ENCODE data around the gene AGPAT4.

DNA sequence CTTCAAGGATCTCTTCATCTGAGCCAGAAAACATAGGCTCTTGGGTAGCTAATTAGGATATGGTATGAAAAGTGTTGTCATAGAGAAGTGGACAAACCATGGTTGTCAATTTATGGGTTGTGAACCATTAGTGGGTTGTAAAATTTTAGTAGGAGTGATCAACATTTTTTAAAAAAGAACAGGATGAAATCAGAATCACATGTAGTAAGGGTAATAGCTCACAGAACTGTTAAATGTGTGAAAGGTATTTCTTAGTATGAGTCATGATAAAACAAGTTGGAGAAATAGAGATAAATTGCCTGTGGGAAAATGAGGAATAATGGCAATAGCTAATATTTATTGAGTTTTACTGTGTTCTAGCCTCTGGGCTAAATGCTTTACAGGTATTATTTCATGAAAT, 168.9 kb downstream of the AGPAT4 start:
- TF ChIP-seq, protein P1, sequence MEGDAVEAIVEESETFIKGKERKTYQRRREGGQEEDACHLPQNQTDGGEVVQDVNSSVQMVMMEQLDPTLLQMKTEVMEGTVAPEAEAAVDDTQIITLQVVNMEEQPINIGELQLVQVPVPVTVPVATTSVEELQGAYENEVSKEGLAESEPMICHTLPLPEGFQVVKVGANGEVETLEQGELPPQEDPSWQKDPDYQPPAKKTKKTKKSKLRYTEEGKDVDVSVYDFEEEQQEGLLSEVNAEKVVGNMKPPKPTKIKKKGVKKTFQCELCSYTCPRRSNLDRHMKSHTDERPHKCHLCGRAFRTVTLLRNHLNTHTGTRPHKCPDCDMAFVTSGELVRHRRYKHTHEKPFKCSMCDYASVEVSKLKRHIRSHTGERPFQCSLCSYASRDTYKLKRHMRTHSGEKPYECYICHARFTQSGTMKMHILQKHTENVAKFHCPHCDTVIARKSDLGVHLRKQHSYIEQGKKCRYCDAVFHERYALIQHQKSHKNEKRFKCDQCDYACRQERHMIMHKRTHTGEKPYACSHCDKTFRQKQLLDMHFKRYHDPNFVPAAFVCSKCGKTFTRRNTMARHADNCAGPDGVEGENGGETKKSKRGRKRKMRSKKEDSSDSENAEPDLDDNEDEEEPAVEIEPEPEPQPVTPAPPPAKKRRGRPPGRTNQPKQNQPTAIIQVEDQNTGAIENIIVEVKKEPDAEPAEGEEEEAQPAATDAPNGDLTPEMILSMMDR (conservative IDR thresholded peaks at IDR 0.05; ENCODE audit: low read depth, low read length), result no peak
- TF ChIP-seq POLR2A (IDR thresholded peaks at IDR 0.05; ENCODE audit: low read depth, low read length) (no peak), MAZ (IDR thresholded peaks at IDR 0.05; ENCODE audit: borderline replicate concordance, low read depth, low read length) (no peak), RFX5 (IDR thresholded peaks at IDR 0.05; ENCODE audit: low read depth, low read length) (no peak), SMC3 (IDR thresholded peaks at IDR 0.05; ENCODE audit: low read depth, low read length) (no peak)
